OCI-M2 (cell line): Measurements from ENCODE around the gene PHC2.

Experiments
- DNase-seq: peaks from one replicate; lab custom pipeline; 2025; ENCODE audit not compliant: unreplicated experiment; lab: John Stamatoyannopoulos, UW

PHC2 gene

DNA sequence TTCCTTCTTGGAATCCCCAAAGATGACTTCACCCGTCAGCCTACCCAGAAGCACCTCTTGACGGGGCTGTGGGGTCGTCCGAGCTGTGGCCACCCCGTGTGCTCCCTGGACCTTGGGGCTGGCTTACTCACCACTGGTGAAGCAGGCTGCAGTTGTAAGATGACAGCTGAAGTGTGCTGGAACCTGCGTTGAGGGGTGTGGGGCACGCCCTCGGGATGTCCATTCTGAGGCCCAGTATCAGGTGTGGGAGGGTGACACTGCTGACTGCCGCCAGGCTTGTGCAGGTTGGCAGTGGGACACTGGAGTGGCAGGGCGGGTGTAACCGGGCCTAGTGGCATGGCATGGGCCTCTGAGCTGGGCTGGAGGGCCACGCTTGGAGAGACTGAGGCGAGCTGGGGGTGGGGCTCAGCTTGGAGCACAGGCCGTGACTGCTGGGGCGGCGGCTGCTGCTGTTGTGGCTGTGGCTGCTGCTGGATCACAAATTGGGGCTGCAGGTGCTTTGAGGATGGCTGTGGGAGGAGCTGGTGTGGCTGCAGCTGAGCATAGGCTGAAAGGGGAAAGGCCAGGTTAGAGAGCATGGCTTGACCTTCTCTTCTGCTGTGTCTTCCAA lies 76.1 kb downstream of the PHC2 start:
- no peak for DNase-seq

DNA sequence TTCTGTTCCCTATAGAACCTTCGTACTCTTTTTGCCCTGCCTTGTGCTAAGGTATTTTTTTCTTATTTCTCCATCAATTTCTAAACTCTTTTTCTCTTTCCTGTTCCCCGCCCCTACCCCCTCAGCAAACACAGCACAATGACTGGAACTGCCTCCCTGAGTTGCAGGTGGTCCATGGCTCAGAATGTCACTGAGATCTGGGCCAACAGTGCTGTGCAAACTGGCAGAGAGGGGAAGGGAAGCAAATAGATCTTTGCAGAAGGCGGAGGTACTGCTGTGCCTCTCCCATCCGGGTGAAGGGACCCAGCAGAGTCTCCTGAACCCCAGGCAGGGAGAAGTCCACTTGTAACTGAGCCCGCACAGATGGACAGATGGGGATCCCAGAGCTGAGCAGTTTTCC lies 77.4 kb downstream of the PHC2 start:
- no peak for DNase-seq

DNA sequence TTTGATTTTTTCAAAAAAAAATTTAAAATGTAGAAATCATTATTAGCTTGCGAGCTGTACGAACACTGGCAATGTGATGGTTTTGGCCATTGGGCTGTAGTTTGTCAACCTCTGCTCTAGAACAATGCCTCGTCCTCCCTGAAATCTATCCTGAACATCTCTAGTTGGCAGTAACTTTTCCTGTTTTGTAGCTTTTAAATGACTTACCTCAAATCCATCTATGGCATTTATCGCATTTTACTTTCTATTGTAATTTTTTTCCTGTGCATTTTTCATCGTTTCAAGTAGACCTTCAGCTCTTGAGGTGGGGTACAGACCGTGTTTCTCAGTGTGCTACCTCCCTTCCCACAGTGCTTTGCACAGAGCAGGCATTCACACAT lies 79.6 kb downstream of the PHC2 start:
- DNase-seq: no peak

GRCh38 chr1:33350611-33351280 lies 80.1 kb downstream of the PHC2 start:
- DNase-seq: no peak

DNA sequence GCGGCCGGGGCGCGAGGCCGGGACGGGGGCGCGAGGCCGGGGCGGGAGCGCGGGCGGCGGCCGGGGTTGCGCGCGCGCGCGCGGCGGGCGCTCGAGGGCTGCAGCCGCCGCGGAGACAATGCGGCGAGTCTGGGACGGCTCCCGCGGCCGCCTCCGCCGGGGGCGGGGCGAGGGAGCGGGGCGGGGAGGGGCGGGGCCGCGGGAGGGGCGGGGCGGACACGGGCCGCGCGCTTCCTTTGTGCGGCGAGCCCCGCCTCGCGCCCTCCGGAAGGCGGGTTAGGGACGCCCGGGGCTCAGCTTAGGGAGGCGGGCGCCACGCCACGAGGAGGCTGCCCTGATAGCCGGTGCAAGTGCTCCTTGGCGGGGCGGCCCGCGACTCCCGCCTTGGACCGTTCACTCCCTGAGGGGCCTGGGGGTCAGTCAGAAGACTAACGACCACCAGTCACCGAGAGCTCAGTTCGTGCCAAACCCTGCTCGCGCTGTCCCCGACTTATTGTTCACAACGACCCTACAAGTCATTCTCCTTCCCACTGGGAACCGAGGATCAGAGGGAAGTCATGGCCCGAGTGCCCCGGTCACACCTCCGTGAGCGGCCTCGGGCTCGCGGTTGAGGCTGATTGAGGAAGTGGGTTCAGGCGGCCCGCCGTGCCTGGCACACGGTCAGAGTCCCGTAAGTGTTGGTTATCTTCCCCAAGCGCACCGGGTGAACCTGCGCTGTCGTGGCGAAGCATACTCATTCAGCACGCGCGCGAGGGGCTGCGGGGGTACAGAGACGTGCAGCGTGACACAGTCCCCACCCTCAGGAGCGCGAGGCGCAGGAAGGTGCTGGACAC lies 80.9 kb downstream of the PHC2 start:
- DNase-seq: no peak

GRCh38 chr1:33349081-33349759 lies 81.7 kb downstream of the PHC2 start:
- DNase-seq: no peak

- DNase-seq: no peak
Observed at GRCh38 chr1:33348676-33349080, 82.2 kb downstream of the PHC2 start.

GRCh38 chr1:33348194-33348593 lies 82.7 kb downstream of the PHC2 start:
- no peak for DNase-seq

GRCh38 chr1:33347650-33347992 lies 83.3 kb downstream of the PHC2 start:
- no peak for DNase-seq

GRCh38 chr1:33346927-33347649 lies 83.8 kb downstream of the PHC2 start:
- DNase-seq: no peak

DNA sequence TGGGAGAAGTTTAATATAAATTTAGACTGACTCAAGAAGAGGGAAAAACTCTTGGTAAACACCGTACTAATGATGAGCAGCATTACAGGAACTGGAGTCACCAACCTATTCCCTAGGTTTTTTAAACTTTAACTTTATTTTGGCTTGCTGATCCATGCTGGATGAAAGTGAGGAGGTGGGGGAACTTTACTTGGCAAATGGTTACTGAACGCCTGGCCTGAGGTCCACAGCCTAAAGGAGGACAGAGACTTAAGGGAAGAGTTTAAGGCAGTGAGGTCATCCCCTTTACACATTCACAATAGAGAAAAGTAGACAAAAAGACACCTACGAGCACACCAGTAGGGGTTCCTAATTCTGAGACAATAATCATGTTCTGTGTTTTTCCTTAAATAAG lies 84.4 kb downstream of the PHC2 start:
- no peak for DNase-seq

DNA sequence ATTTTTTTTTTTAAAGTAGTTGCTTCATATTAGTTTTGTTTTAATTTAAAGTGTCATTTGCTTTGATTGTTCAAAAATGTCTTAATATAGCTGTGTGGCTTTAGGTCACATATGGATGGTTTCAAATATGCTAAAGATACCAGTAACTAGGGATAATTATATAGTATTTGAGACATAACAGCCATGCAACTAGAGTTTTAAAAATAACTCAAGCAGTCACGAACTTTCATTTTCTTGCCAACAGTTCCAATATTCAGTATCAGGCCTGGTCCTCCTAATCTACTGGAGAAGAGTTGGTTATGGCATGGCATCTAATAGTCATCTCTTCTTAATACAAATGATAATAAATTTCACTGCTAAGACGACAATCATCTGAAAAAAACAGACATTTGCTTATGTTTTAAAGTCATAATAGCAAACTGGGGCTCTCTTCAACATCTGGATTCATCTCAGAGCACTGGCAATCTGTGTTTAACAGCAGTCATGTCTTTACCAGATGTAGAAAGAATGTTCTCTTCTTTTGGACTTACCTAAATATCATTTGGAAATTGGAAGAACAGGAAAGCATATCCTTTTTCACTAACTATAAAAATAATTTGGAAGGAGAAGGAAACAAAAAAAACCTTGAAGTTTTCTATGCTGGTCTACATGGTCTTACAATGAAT lies 85.9 kb downstream of the PHC2 start:
- no peak for DNase-seq

- DNase-seq: no peak
Observed at GRCh38 chr1:33343539-33343938, 87.4 kb downstream of the PHC2 start.

DNA sequence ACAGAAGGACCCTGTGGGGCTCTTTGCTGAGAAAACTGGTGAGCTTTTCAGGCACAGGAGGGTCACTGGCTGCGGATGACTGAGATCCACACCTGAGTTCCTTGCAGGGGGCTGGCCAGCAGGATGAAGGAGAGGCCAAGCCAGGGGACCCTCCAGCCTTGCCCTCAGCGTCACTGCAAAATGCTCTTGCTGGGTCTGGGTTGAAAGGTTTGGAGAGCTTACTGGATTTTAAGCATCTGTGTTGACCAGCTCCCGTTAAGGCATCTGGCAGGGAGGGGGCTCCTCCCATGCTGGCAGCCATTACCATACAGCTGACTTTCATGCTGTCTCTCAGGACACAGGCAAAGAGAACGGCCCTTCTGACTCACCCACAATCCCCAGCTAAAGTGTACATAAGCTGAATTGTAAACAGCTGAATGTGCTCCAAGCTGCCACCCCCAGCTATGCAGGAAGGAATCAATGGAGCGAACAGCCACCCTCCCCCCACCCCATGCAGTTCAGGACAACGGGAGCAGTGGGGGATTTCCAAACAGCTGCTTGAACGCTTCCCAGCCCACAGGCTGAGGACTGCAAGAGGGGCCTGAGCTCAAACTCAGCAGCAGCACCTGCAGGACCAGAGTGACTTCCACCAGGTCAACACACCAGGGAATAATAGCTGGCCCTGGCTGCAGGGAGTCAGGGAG lies 88.7 kb downstream of the PHC2 start:
- no peak for DNase-seq

GRCh38 chr1:33341190-33341589 lies 89.7 kb downstream of the PHC2 start:
- no peak for DNase-seq

DNA sequence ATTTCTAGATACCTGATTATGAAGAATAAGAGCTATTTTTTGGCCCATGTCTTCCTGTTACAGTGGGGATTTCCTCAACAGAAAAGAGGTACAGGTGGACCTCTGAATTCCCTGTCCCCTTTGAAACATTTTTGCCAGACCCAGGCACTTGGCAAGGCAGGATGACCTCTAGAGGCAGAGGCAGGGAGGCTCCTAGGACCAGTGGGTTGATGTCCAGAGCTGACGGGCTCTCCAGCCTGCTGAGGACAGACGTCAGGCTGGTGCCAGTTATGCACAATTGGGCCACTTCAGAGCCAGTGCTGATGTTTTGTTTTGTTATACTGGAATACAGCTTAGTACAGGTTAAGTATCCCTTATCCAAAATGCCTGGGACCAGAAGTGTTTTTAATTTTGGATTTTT lies 91.5 kb downstream of the PHC2 start:
- no peak for DNase-seq

DNA sequence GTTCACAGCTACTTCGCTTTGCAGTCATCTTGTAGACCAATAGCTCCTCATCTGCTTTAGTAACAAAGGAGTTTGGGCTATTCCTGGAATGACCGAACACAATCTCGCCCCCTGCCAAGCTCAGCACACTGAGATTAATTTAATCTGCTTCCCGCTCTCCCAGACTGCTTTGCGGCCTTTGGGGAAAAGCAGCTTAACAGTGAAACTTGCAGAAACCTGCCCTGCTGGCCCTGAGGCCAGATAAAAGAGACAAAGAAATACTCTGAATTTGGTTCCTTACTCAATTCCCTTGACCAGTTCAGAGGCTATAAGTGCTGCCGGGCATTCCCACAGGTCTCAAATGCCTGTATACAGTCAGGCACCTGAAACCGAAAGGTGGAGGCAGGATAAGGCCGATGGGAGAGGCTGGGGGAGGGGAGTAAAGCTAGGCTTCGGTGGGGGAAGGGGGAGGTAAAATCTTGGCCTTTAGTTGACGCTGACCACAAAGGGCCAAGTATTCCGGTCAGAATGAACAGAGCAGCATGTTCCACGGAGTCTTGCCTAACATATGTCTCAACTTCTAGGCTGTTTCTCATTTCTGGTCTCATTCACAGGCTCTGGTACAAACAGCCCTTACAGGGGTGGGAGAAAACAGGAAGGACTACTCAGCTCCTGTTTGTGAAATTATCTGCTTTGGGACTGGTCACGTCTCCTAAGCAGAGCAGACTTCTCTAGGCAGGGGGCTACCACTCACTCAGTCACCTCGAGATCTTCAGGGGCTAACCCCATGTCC lies 92.3 kb downstream of the PHC2 start:
- DNase-seq: no peak

GRCh38 chr1:33338048-33338439 lies 92.9 kb downstream of the PHC2 start:
- DNase-seq: no peak

- DNase-seq: no peak
Observed at GRCh38 chr1:33337441-33337840, 93.5 kb downstream of the PHC2 start.
